ENCODE data around the gene TMOD1. TPM values are rescaled to one million over a fixed set of nuclear protein-coding genes. Genes with fewer than 3 reads are reported as not detected.

TMOD1 gene
- total and polyA plus RNA-seq, 10 of the 15 experiments (the other 5 are each of a cell fraction or from before 2014, with no cell fraction given): 4.0 to 44.1 (median 15.4) TPM

DNA sequence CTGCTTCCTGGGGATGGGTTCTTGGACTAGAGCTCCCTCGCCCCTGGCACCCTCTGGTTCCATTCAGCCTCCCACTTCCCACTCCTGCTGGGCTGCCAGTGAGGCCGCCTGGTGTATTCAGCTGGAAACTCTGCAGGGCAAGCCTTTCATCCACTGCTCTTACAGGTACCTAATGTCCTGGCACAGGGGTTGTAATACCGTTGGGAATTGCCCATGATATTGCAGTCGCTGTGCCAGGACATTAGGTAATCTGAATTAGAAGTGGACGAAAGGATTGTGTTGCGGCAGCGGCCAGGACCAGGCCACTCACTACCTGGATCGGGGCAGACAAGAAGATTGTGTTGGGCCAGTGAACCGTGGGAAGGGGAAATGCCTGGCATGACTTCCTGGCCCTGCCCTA lies 13.1 kb downstream of the TMOD1 start:
- in situ Hi-C loops (cut with MboI): no loop called here
- ATAC-seq: no peak

More for the DNA sequence above, 13.1 kb downstream of the TMOD1 start:
- BruUV-seq (replicated peaks): no TSS peak
- no peak for DNase-seq (ENCODE audit: low read depth, low spot score)
- Histone ChIP-seq H2AFZ (ENCODE audit: control insufficient read depth, low read depth, low read length) (no peak overlapping the region), H3K27ac (ENCODE audit: control insufficient read depth, insufficient read depth) (no peak overlapping the region), H3K4me1 (ENCODE audit: control insufficient read depth, insufficient read depth, low read length) (peaks cover 37% of the 10 kb centered on the region), H3K27me3 (replicated peaks in 1 of 2; ENCODE audit: control insufficient read depth in 2 of 2, insufficient read depth in 2 of 2, low read length in 1 of 2) (no peaks in the 10 kb centered on the region), H4K20me1 (ENCODE audit: control insufficient read depth, insufficient read depth) (no peaks in the 10 kb centered on the region), H3K4me2 (ENCODE audit: control insufficient read depth, insufficient read depth) (no peak overlapping the region), H3K9ac (ENCODE audit: control insufficient read depth, insufficient read depth, low read length) (no peak overlapping the region), H3K36me3 (ENCODE audit: control insufficient read depth in 2 of 2, insufficient read depth in 2 of 2, low read length in 1 of 2) (0 out of 4 replicates have a peak, but pooled peaks cover 0 to 2% of the 10 kb centered on the region in 2 experiments), H3K4me3 (no peak overlapping the region), H3K79me2 (ENCODE audit: control insufficient read depth, insufficient read depth, low read length) (peaks cover 32% of the 10 kb centered on the region), H3K9me3 (replicated peaks; ENCODE audit: control insufficient read depth, insufficient read depth, low read length) (peaks cover 3% of the 10 kb centered on the region; the same call in 2 of the 3 replicates)
- CTCF ChIA-PET: interaction anchor here (0.7 to 3.3 kb wide), 5 partner anchors 12 to 101 kb away, joined by 3 to 19 read pairs (median 3); partner anchors contain the start of gene TMOD1
- intact Hi-C loops (cut with micrococcal nuclease; ENCODE audit: unreplicated experiment): no loop called here
- WGBS (ENCODE audit: insufficient coverage, insufficient replicate concordance, low lambda C conversion rate, missing lambda C conversion rate): 91% methylated on average over 9 of the region's 9 CpGs
- RAD21 ChIA-PET (ENCODE audit: unreplicated experiment): no interaction called here
- POLR2A ChIA-PET: no interaction called here
- no peak for FAIRE-seq
- TF ChIP-seq YY1 (IDR thresholded peaks at IDR 0.05; ENCODE audit: low read depth, low read length) (no peak), ESRRA (IDR thresholded peaks at IDR 0.05; ENCODE audit: low read length) (no peak), NR2C2 (IDR thresholded peaks at IDR 0.05; ENCODE audit: borderline replicate concordance, control insufficient read depth, insufficient read length, low read depth) (no peak), SMAD1 (IDR thresholded peaks at IDR 0.05; ENCODE audit: low read depth, partially characterized antibody) (no peak), ATF7 (IDR thresholded peaks at IDR 0.05; ENCODE audit: low read depth) (no peak), ZSCAN29 (IDR thresholded peaks at IDR 0.05) (no peak), RB1 (IDR thresholded peaks at IDR 0.05; ENCODE audit: borderline replicate concordance) (no peak), WRNIP1 (IDR thresholded peaks at IDR 0.05; ENCODE audit: borderline replicate concordance, low read depth, low read length) (no peak), MYB (IDR thresholded peaks at IDR 0.05; ENCODE audit: borderline replicate concordance, low read depth, low read length) (no peak)
- TF ChIP-seq, protein P1, sequence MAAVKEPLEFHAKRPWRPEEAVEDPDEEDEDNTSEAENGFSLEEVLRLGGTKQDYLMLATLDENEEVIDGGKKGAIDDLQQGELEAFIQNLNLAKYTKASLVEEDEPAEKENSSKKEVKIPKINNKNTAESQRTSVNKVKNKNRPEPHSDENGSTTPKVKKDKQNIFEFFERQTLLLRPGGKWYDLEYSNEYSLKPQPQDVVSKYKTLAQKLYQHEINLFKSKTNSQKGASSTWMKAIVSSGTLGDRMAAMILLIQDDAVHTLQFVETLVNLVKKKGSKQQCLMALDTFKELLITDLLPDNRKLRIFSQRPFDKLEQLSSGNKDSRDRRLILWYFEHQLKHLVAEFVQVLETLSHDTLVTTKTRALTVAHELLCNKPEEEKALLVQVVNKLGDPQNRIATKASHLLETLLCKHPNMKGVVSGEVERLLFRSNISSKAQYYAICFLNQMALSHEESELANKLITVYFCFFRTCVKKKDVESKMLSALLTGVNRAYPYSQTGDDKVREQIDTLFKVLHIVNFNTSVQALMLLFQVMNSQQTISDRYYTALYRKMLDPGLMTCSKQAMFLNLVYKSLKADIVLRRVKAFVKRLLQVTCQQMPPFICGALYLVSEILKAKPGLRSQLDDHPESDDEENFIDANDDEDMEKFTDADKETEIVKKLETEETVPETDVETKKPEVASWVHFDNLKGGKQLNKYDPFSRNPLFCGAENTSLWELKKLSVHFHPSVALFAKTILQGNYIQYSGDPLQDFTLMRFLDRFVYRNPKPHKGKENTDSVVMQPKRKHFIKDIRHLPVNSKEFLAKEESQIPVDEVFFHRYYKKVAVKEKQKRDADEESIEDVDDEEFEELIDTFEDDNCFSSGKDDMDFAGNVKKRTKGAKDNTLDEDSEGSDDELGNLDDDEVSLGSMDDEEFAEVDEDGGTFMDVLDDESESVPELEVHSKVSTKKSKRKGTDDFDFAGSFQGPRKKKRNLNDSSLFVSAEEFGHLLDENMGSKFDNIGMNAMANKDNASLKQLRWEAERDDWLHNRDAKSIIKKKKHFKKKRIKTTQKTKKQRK (IDR thresholded peaks at IDR 0.05; ENCODE audit: low read depth, low read length): no peak
- TF ChIP-seq, protein P2, sequence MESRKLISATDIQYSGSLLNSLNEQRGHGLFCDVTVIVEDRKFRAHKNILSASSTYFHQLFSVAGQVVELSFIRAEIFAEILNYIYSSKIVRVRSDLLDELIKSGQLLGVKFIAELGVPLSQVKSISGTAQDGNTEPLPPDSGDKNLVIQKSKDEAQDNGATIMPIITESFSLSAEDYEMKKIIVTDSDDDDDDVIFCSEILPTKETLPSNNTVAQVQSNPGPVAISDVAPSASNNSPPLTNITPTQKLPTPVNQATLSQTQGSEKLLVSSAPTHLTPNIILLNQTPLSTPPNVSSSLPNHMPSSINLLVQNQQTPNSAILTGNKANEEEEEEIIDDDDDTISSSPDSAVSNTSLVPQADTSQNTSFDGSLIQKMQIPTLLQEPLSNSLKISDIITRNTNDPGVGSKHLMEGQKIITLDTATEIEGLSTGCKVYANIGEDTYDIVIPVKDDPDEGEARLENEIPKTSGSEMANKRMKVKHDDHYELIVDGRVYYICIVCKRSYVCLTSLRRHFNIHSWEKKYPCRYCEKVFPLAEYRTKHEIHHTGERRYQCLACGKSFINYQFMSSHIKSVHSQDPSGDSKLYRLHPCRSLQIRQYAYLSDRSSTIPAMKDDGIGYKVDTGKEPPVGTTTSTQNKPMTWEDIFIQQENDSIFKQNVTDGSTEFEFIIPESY (IDR thresholded peaks at IDR 0.05): no peak
- TF ChIP-seq, protein P3, sequence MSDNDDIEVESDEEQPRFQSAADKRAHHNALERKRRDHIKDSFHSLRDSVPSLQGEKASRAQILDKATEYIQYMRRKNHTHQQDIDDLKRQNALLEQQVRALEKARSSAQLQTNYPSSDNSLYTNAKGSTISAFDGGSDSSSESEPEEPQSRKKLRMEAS (IDR thresholded peaks at IDR 0.05; ENCODE audit: low read depth, low read length): no peak
- SMC1A ChIA-PET (ENCODE audit: uncharacterized antibody, unreplicated experiment): interaction anchor here (0.8 kb wide), 1 partner anchor 12 kb away, joined by 4 read pairs; no protein-coding TSS in a partner anchor
